OCI-LY1 (cell line): ENCODE results near the gene SPATA21.

ENCODE experiments used
- H2AFZ ChIP-seq: fragments of 200-600 bp; sonication (generic), shearing (Covaris generic); 2 replicates; pipeline ENCODE4 v1.6.0; 2014; ENCODE audit warnings: antibody characterized with exemption, mild to moderate bottlenecking, low read length
- H3F3A ChIP-seq: fragments of 200-600 bp; sonication (generic), shearing (Covaris generic); 2 replicates; pipeline ENCODE4 v1.6.0; 2014; ENCODE audit warnings: mild to moderate bottlenecking, antibody characterized with exemption, low read length, moderate library complexity; ENCODE audit not compliant: insufficient read depth
- H3K27ac ChIP-seq: fragments of 200-600 bp; sonication (generic); 2 replicates; pipeline ENCODE4 v1.5.1; 2014; ENCODE audit warnings: low read length, mixed run types, mild to moderate bottlenecking, low read depth; ENCODE audit not compliant: poor library complexity, severe bottlenecking
- H3K27me3 ChIP-seq: fragments of 200-600 bp; sonication (generic); 2 replicates; pipeline ENCODE4 v1.6.0; 2014; ENCODE audit warnings: antibody characterized with exemption, mild to moderate bottlenecking, low read length, moderate library complexity; ENCODE audit not compliant: insufficient read depth
- H3K36me3 ChIP-seq: fragments of 200-600 bp; sonication (generic); 2 replicates; pipeline ENCODE4 v1.6.1; 2014; ENCODE audit warnings: mild to moderate bottlenecking, antibody characterized with exemption, low read length, moderate library complexity, mixed read lengths; ENCODE audit not compliant: insufficient read depth
- H3K4me1 ChIP-seq: fragments of 200-600 bp; sonication (generic); 2 replicates; pipeline ENCODE4 v1.5.1; 2014; ENCODE audit warnings: mild to moderate bottlenecking, low read length, moderate library complexity; ENCODE audit not compliant: insufficient read depth, severe bottlenecking
- H3K4me2 ChIP-seq: fragments of 200-600 bp; sonication (generic), shearing (Covaris generic); 2 replicates; pipeline ENCODE4 v1.6.1; 2014; ENCODE audit warnings: low read length
- H3K4me3 ChIP-seq: fragments of 200-600 bp; sonication (generic); 2 replicates; pipeline ENCODE4 v1.5.1; 2014; ENCODE audit warnings: low read length, low read depth, mild to moderate bottlenecking, mixed read lengths; ENCODE audit not compliant: poor library complexity, severe bottlenecking
- H3K79me2 ChIP-seq: fragments of 200-600 bp; shearing (Covaris generic); 2 replicates; pipeline ENCODE4 v1.6.1; 2016; ENCODE audit warnings: mixed run types, low read length, mixed read lengths; ENCODE audit not compliant: insufficient read depth
- H3K9ac ChIP-seq: fragments of 200-600 bp; sonication (generic), shearing (Covaris generic); 2 replicates; pipeline ENCODE4 v1.6.1; 2014; ENCODE audit warnings: mild to moderate bottlenecking, low read length, mixed read lengths
- H3K9me2 ChIP-seq: fragments of 200-600 bp; sonication (generic), shearing (Covaris generic); 2 replicates; pipeline ENCODE4 v1.6.1; 2014; ENCODE audit warnings: low read depth, mild to moderate bottlenecking, low read length, mixed read lengths
- H3K9me3 ChIP-seq: fragments of 200-600 bp; shearing (Covaris generic); 2 replicates; pipeline ENCODE4 v1.6.1; 2014; ENCODE audit warnings: low read length, mixed read lengths
- H4K20me1 ChIP-seq: fragments of 200-600 bp; sonication (generic), shearing (Covaris generic); 2 replicates; pipeline ENCODE4 v1.6.0; 2016; ENCODE audit warnings: mild to moderate bottlenecking, low read length; ENCODE audit not compliant: insufficient read depth
- EZH2 ChIP-seq: fragments of 200-600 bp; sonication (generic), shearing (Covaris generic); IDR thresholded peaks from 2 replicates; pipeline ENCODE4 v1.8.0; 2017; ENCODE audit warnings: borderline replicate concordance, mixed run types, mild to moderate bottlenecking, antibody characterized with exemption, low read length, moderate library complexity, mixed read lengths
- TF ChIP-seq, protein P1 (sequence below): fragments of 200-600 bp; sonication (generic), shearing (Covaris generic); IDR thresholded peaks from 2 replicates; pipeline ENCODE4 v1.5.1; 2017; ENCODE audit warnings: mild to moderate bottlenecking, antibody characterized with exemption, low read length, moderate library complexity, mixed read lengths

The SPATA21 gene

GRCh38 chr1:16398371-16398953 lies 38.8 kb downstream of the SPATA21 start:
- Histone ChIP-seq H3K9me3 (no peaks in the 10 kb centered on the region), H3K79me2 (no peaks in the 10 kb centered on the region), H3K4me1 (no peaks in the 10 kb centered on the region), H3K36me3 (peaks cover 48% of the 10 kb centered on the region), H3K27ac (no peak overlapping the region), H3F3A (no peaks in the 10 kb centered on the region), H3K27me3 (no peaks in the 10 kb centered on the region), H3K9me2 (no peaks in the 10 kb centered on the region), H3K4me2 (no peak overlapping the region), H3K4me3 (no peak overlapping the region), H2AFZ (no peak overlapping the region), H3K9ac (no peak overlapping the region), H4K20me1 (no peaks in the 10 kb centered on the region)
- TF ChIP-seq, protein P1, sequence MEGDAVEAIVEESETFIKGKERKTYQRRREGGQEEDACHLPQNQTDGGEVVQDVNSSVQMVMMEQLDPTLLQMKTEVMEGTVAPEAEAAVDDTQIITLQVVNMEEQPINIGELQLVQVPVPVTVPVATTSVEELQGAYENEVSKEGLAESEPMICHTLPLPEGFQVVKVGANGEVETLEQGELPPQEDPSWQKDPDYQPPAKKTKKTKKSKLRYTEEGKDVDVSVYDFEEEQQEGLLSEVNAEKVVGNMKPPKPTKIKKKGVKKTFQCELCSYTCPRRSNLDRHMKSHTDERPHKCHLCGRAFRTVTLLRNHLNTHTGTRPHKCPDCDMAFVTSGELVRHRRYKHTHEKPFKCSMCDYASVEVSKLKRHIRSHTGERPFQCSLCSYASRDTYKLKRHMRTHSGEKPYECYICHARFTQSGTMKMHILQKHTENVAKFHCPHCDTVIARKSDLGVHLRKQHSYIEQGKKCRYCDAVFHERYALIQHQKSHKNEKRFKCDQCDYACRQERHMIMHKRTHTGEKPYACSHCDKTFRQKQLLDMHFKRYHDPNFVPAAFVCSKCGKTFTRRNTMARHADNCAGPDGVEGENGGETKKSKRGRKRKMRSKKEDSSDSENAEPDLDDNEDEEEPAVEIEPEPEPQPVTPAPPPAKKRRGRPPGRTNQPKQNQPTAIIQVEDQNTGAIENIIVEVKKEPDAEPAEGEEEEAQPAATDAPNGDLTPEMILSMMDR = no peak
- TF ChIP-seq EZH2 = no peak

GRCh38 chr1:16397120-16397519 lies 40.1 kb downstream of the SPATA21 start:
- Histone ChIP-seq H3K9ac (no peak overlapping the region), H3K4me3 (no peak overlapping the region), H3K4me2 (no peak overlapping the region), H3K4me1 (no peaks in the 10 kb centered on the region), H3F3A (no peaks in the 10 kb centered on the region), H3K9me2 (no peaks in the 10 kb centered on the region), H3K9me3 (no peaks in the 10 kb centered on the region), H4K20me1 (no peaks in the 10 kb centered on the region), H3K27me3 (no peaks in the 10 kb centered on the region), H3K36me3 (peaks cover 60% of the 10 kb centered on the region), H2AFZ (no peak overlapping the region), H3K27ac (no peak overlapping the region), H3K79me2 (peaks cover 5% of the 10 kb centered on the region; the same call in 1 of the 2 replicates)
- no peak for TF ChIP-seq EZH2
- TF ChIP-seq, protein P1 = no peak

- Histone ChIP-seq H3K27me3 (no peaks in the 10 kb centered on the region), H3K4me3 (no peak overlapping the region), H3F3A (no peaks in the 10 kb centered on the region), H4K20me1 (peaks cover 1% of the 10 kb centered on the region; the same call in 1 of the 2 replicates), H3K27ac (no peak overlapping the region), H2AFZ (no peak overlapping the region), H3K9me2 (no peaks in the 10 kb centered on the region), H3K4me2 (no peak overlapping the region), H3K9me3 (no peaks in the 10 kb centered on the region), H3K4me1 (no peaks in the 10 kb centered on the region), H3K9ac (no peak overlapping the region), H3K79me2 (peaks cover 10% of the 10 kb centered on the region), H3K36me3 (peaks cover 61% of the 10 kb centered on the region)
- TF ChIP-seq, protein P1 = no peak
- TF ChIP-seq EZH2 = no peak
Observed at GRCh38 chr1:16396591-16396990, 40.6 kb downstream of the SPATA21 start.
